Gastrocnemius medialis (tissue), 4 donors: ENCODE data around the gene C1GALT1. TPM values are rescaled to one million over a fixed set of nuclear protein-coding genes. Genes with fewer than 3 reads are reported as not detected.
"Not testable (repeated sequence)": the region's sequence is repeated elsewhere in the genome, so short reads cannot be mapped to it uniquely, and the experiment has no call there.

Source experiments
- ATAC-seq, 2 donors: fragments of 150-250 bp; one replicate each; pipeline ENCODE4 v1.9.1; 2016
- DNase-seq, 2 donors: peaks; one replicate each; pipeline ENCODE4 v3.0.0-alpha.2; 2019
- H3K27ac ChIP-seq, 4 donors: fragments of 200-600 bp; sonication (generic); 1 replicate in 1 of 4; 2 replicates in 3 of 4; pipeline ENCODE4 v1.5.1; 2016 to 2018; ENCODE audit warnings: mild to moderate bottlenecking in 2 of 4, moderate library complexity in 1 of 4
- H3K27me3 ChIP-seq, 3 donors: fragments of 200-600 bp; sonication (generic) in 2 of 3; 1 replicate in 1 of 3; 2 replicates in 2 of 3; pipeline versions ENCODE4 v1.5.1 to v1.6.0; 2016 to 2019; ENCODE audit warnings: mild to moderate bottlenecking in 1 of 3, moderate library complexity in 1 of 3
- H3K36me3 ChIP-seq, 2 donors: fragments of 200-600 bp; sonication (generic) in 1 of 2; one replicate each; pipeline ENCODE4 v1.5.1; 2017 to 2018
- H3K4me1 ChIP-seq, 2 donors: fragments of 200-600 bp; sonication (generic) in 1 of 2; one replicate each; pipeline ENCODE4 v1.5.1; 2016 to 2017; ENCODE audit warnings: mild to moderate bottlenecking in 2 of 2
- H3K4me3 ChIP-seq, 4 donors: fragments of 200-600 bp; sonication (generic) in 3 of 4; 1 replicate in 1 of 4; 2 replicates in 3 of 4; pipeline ENCODE4 v1.5.1; 2016 to 2019; ENCODE audit warnings: mild to moderate bottlenecking in 2 of 4
- H3K9me3 ChIP-seq, 3 donors: fragments of 200-600 bp; sonication (generic) in 2 of 3; 1 replicate in 1 of 3; 2 replicates in 2 of 3; pipeline ENCODE4 v1.5.1; 2016 to 2019
- POLR2A ChIP-seq, 2 donors: fragments of 450-650 bp; IDR thresholded peaks; one replicate each; pipeline ENCODE4 v1.6.1; 2017; ENCODE audit warnings: antibody characterized with exemption in 2 of 2, mild to moderate bottlenecking in 2 of 2, moderate library complexity in 2 of 2
- in situ Hi-C, 4 donors: fragments of 200-750 bp; cut with MboI; loops; one replicate each; pipeline versions ENCODE4 v1.15.0 to v1.8.0; 2017; ENCODE audit warnings: low sequenced_read_pairs in 4 of 4
- intact Hi-C: fragments of 100-400 bp; cut with DNase I; formaldehyde crosslinking; loops from one replicate; pipeline ENCODE4 v1.15.1; 2023; ENCODE audit warnings: low total_unique reads
- total RNA-seq, 4 donors: library from RNA; depleted of rRNA; stranded (reverse); fragments of >200 nt; gene quantifications; one replicate each; pipeline versions ENCODE4 v1.1.0 to v1.2.3, GENCODE V29; 2016
- TF ChIP-seq, protein P1 (sequence below), 5 experiments: fragments of 450-650 bp in 3 of 5; fragments of 200-600 bp in 2 of 5; sonication (generic) in 2 of 5; IDR thresholded peaks in 4 of 5; conservative IDR thresholded peaks in 1 of 5; 1 replicate in 4 of 5; 2 replicates in 1 of 5; pipeline ENCODE4 v1.5.1; 2016 to 2019; ENCODE audit warnings: antibody characterized with exemption in 5 of 5, mild to moderate bottlenecking in 3 of 5, moderate library complexity in 3 of 5

Gene C1GALT1
- total RNA-seq, 4 donors from 2014 or later: 16.1 to 40.8 (median 27.5) TPM

DNA sequence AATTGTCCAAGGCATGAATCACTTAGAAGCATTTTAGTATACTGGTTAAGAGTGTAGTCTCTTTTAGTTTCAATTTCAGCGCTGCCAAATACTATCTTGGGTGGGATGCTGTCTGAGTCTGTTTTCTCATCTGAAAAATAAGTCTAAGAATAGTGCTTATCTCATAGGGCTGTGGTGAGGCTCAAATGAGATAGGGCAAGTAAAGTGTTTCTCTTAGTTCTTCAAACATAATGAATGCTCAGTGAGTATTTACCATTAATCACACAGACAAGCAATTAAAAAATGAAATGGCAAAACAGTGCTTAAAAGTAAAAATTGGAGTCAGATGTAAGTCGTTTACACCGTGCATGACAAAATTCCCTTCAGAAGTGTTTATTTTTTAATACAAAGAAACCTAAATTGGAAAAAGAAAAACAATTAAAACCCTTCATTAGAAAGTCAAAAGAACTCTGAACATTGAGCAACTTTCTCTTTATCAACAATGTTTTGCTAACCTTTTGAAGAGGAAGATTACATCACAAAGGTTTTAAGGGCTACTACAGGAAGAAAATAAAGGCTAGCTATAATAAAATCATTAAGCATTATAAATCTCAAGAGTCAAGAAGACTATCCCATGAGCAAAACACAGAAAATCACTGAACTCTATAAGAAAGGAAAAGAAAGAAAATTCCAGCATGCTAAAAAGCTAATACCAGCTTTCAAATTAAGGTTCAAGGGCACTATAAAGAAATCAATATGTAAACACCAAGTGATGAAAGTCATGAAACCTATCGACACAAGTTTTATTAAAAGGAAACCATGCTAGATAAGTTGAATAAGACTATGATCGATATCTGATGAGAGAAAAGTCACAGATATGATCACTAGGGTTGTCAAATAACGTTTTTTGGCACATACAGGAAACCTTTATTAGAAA, 45.6 kb upstream of the C1GALT1 start:
- no peaks in the 10 kb centered on the region for H3K4me1 ChIP-seq
- ATAC-seq: no peak
- no peaks in the 10 kb centered on the region for H3K27me3 ChIP-seq
- no peaks in the 10 kb centered on the region for H3K36me3 ChIP-seq
- TF ChIP-seq, protein P1, sequence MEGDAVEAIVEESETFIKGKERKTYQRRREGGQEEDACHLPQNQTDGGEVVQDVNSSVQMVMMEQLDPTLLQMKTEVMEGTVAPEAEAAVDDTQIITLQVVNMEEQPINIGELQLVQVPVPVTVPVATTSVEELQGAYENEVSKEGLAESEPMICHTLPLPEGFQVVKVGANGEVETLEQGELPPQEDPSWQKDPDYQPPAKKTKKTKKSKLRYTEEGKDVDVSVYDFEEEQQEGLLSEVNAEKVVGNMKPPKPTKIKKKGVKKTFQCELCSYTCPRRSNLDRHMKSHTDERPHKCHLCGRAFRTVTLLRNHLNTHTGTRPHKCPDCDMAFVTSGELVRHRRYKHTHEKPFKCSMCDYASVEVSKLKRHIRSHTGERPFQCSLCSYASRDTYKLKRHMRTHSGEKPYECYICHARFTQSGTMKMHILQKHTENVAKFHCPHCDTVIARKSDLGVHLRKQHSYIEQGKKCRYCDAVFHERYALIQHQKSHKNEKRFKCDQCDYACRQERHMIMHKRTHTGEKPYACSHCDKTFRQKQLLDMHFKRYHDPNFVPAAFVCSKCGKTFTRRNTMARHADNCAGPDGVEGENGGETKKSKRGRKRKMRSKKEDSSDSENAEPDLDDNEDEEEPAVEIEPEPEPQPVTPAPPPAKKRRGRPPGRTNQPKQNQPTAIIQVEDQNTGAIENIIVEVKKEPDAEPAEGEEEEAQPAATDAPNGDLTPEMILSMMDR (IDR thresholded peaks at IDR 0.05 in 4 of 5, conservative IDR thresholded peaks at IDR 0.05 in 1 of 5): no peak
- TF ChIP-seq POLR2A (IDR thresholded peaks at IDR 0.05): no peak
- no peaks in the 10 kb centered on the region for H3K9me3 ChIP-seq
- H3K27ac ChIP-seq: no peak overlapping the region
- no peak overlapping the region for H3K4me3 ChIP-seq
- intact Hi-C loops (no loop called here), in situ Hi-C loops (no loop called here)
- no peak for DNase-seq

DNA sequence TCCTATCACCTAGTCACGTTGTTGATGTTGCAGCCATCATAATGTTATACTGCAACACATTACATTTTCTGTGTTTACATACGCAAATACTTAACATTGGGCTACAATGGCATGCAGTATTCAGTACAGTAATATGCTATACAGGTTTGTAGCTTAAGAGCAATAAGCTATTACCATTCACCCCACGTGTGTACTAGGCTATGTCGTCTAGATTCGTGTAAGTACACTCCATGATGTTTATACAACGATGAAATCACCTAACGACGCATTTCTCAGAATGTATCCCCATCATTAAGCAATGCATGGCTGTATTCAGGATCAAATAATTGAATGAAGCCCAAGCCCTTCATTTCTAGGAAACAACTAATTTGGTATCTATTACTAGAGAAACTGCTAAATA, 43.4 kb upstream of the C1GALT1 start:
- Histone ChIP-seq H3K27ac (no peak overlapping the region), H3K36me3 (no peaks in the 10 kb centered on the region), H3K4me1 (no peaks in the 10 kb centered on the region), H3K4me3 (no peak overlapping the region), H3K9me3 (no peaks in the 10 kb centered on the region), H3K27me3 (no peaks in the 10 kb centered on the region)
- ATAC-seq (no peak), DNase-seq (no peak)
- intact Hi-C loops: no loop called here
- TF ChIP-seq, protein P1 (IDR thresholded peaks at IDR 0.05 in 4 of 5, conservative IDR thresholded peaks at IDR 0.05 in 1 of 5): no peak
- TF ChIP-seq POLR2A (IDR thresholded peaks at IDR 0.05): no peak
- in situ Hi-C loops: no loop called here

DNA sequence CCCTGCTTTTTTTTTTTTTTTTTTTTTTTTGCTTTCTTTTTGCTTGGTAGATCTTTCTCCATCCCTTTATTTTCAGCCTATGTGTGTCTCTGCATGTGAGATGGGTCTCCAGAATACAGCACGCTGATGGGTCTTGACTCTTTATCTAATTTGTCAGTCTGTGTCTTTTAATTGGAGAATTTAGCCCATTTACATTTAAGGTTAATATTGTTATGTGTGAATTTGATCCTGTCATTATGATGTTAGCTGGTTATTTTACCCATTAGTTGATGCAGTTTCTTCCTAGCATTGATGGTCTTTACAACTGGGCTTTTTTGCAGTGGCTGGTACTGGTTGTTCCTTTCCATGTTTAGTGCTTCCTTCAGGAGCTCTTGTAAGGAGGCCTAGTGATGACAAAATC, 38.9 kb upstream of the C1GALT1 start:
- H3K27ac ChIP-seq, H3K4me1 ChIP-seq, H3K4me3 ChIP-seq, in situ Hi-C loops, intact Hi-C loops, ATAC-seq, H3K9me3 ChIP-seq, H3K27me3 ChIP-seq, DNase-seq, H3K36me3 ChIP-seq: not testable (repeated sequence)

DNA sequence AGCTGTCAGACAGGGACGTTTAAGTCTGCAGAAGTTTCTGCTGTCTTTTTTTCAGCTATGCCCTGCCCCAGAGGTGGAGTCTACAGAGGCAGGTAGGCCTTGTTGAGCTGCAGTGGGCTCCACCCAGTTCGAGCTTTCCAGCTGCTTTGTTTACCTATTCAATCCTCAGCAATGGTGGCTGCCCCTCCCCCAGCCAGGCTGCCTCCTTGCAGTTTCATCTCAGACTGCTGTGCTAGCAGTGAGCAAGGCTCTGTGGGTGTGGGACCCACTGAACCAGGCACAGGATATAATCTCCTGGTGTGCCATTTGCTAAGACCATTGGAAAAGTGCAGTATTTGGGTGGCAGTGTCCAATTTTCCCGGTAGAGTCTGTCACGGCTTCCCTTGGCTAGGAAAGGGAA, 37.2 kb upstream of the C1GALT1 start:
- H3K27ac ChIP-seq, intact Hi-C loops, H3K4me1 ChIP-seq, H3K36me3 ChIP-seq, H3K4me3 ChIP-seq, in situ Hi-C loops, DNase-seq, H3K9me3 ChIP-seq, ATAC-seq, H3K27me3 ChIP-seq: not testable (repeated sequence)

DNA sequence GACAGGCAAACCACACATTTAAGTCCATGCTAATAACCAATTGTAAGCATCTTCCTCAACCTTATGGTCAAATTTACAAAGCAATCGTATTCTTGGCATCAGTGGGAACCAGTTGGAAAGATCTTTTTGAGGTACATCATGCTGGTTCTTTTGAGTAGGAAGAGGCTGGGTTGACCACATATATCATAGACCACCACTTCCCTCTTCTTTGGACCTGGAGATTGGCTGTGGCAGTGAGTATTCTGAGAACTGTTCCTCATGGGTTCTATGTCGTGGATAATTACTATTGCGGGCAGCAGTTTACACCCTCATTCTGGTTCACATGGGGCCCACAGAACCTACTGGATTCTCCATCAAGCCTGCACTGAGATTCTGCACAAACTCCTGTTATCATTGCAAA, 35.5 kb upstream of the C1GALT1 start:
- Histone ChIP-seq H3K36me3 (no peaks in the 10 kb centered on the region), H3K9me3 (no peaks in the 10 kb centered on the region), H3K4me1 (no peaks in the 10 kb centered on the region), H3K27me3 (no peaks in the 10 kb centered on the region), H3K4me3 (no peak overlapping the region), H3K27ac (no peak overlapping the region)
- intact Hi-C loops: no loop called here
- ATAC-seq (no peak), DNase-seq (no peak)
- in situ Hi-C loops: no loop called here
- TF ChIP-seq POLR2A (IDR thresholded peaks at IDR 0.05): no peak
- TF ChIP-seq, protein P1 (IDR thresholded peaks at IDR 0.05 in 4 of 5, conservative IDR thresholded peaks at IDR 0.05 in 1 of 5): no peak
